Smooth muscle cell (in vitro differentiated cells): Measurements from ENCODE around the gene RPS6KL1. TPM values are rescaled to one million over a fixed set of nuclear protein-coding genes. Genes with fewer than 3 reads are reported as not detected.

Experiments used
- DNase-seq: peaks from one replicate; lab custom pipeline; 2025; ENCODE audit not compliant: unreplicated experiment; lab: John Stamatoyannopoulos, UW
- H2AFZ ChIP-seq: fragments of 200-600 bp; sonication (generic); 2 replicates; pipeline ENCODE4 v1.6.0; 2016; ENCODE audit warnings: antibody characterized with exemption, low read depth, mild to moderate bottlenecking
- H3F3A ChIP-seq: fragments of 200-600 bp; sonication (generic); 2 replicates; pipeline ENCODE4 v1.6.0; 2017; ENCODE audit warnings: antibody characterized with exemption, low read depth
- H3K27ac ChIP-seq: fragments of 200-600 bp; sonication (generic); 2 replicates; pipeline ENCODE4 v1.5.1; 2016; ENCODE audit warnings: low read depth, mild to moderate bottlenecking
- H3K27me3 ChIP-seq: fragments of 200-600 bp; sonication (generic); 2 replicates; pipeline ENCODE4 v1.6.1; 2016; ENCODE audit warnings: low read depth, mild to moderate bottlenecking
- H3K36me3 ChIP-seq: fragments of 200-600 bp; sonication (generic); 2 replicates; pipeline ENCODE4 v1.5.1; 2016; ENCODE audit warnings: low read depth
- H3K4me1 ChIP-seq: fragments of 200-600 bp; sonication (generic); 2 replicates; pipeline ENCODE4 v1.5.1; 2016; ENCODE audit warnings: low read depth
- H3K4me2 ChIP-seq: fragments of 200-600 bp; sonication (generic); 2 replicates; pipeline ENCODE4 v1.6.0; 2016; ENCODE audit warnings: mild to moderate bottlenecking
- H3K4me3 ChIP-seq: fragments of 200-600 bp; sonication (generic); 2 replicates; pipeline ENCODE4 v1.5.1; 2016; ENCODE audit warnings: mild to moderate bottlenecking
- H3K79me2 ChIP-seq: fragments of 200-600 bp; sonication (generic); 2 replicates; pipeline ENCODE4 v1.6.0; 2016; ENCODE audit warnings: low read depth, mild to moderate bottlenecking
- H3K9ac ChIP-seq: fragments of 200-600 bp; sonication (generic); 2 replicates; pipeline ENCODE4 v1.6.0; 2016; ENCODE audit warnings: low read depth
- H3K9me3 ChIP-seq: fragments of 200-600 bp; sonication (generic); replicated peaks from 2 replicates; pipeline ENCODE4 v1.5.1; 2016; ENCODE audit warnings: low read depth
- H4K20me1 ChIP-seq: fragments of 200-600 bp; sonication (generic); 2 replicates; pipeline ENCODE4 v1.6.0; 2016; ENCODE audit warnings: low read depth
- CTCF ChIP-seq: fragments of 200-600 bp; sonication (generic); IDR thresholded peaks from 2 replicates; pipeline ENCODE4 v1.5.1; 2017; ENCODE audit warnings: borderline replicate concordance, mild to moderate bottlenecking, antibody characterized with exemption; ENCODE audit not compliant: insufficient read depth, poor library complexity, severe bottlenecking
- WGBS: methylation state at CpG from one replicate; pipeline ENCODE4 v1.1.7; 2016; ENCODE audit warnings: low lambda C conversion rate; 5-methylcytosine and 5-hydroxymethylcytosine counted together
- polyA plus RNA-seq: library from polyadenylated mRNA; unstranded; fragments of >200 nt; fragmentation: Nextera tagmentation; extraction: Ambion mirVana; gene quantifications from 2 replicates; pipeline ENCODE4 v1.2.1, GENCODE V29; 2016
- total RNA-seq: library from RNA; depleted of rRNA; stranded (reverse); fragments of >200 nt; gene quantifications from 2 replicates; pipeline ENCODE4 v1.2.3, GENCODE V29; 2014

The RPS6KL1 gene
- total and polyA plus RNA-seq, 2 experiments from 2014 or later: not detected

- 70% methylated on average over 5 of the region's 5 CpGs for WGBS
- no peaks in the 10 kb centered on the region for H3F3A ChIP-seq
- no peaks in the 10 kb centered on the region for H3K27me3 ChIP-seq
- DNase-seq: no peak
- H3K36me3 ChIP-seq: no peaks in the 10 kb centered on the region
- H3K79me2 ChIP-seq: no peaks in the 10 kb centered on the region
- H3K27ac ChIP-seq: no peak overlapping the region
- H2AFZ ChIP-seq: no peak overlapping the region
- no peak for TF ChIP-seq CTCF
- no peaks in the 10 kb centered on the region for H4K20me1 ChIP-seq
- H3K4me2 ChIP-seq: no peak overlapping the region
- H3K4me3 ChIP-seq: no peak overlapping the region
- H3K9me3 ChIP-seq: no peaks in the 10 kb centered on the region
- H3K9ac ChIP-seq: no peak overlapping the region
- H3K4me1 ChIP-seq: no peaks in the 10 kb centered on the region
Measured at GRCh38 chr14:74913393-74913910, 9.6 kb downstream of the RPS6KL1 start.

- H3K27me3 ChIP-seq: no peaks in the 10 kb centered on the region
- DNase-seq: no peak
- H3K9ac ChIP-seq: no peak overlapping the region
- no peaks in the 10 kb centered on the region for H3K36me3 ChIP-seq
- H4K20me1 ChIP-seq: no peaks in the 10 kb centered on the region
- H3K4me3 ChIP-seq: no peak overlapping the region
- H3F3A ChIP-seq: no peaks in the 10 kb centered on the region
- no peak for TF ChIP-seq CTCF
- H3K27ac ChIP-seq: no peak overlapping the region
- no peaks in the 10 kb centered on the region for H3K4me1 ChIP-seq
- H3K4me2 ChIP-seq: no peak overlapping the region
- 91% methylated on average over 10 of the region's 10 CpGs for WGBS
- no peak overlapping the region for H2AFZ ChIP-seq
- H3K79me2 ChIP-seq: no peaks in the 10 kb centered on the region
- no peaks in the 10 kb centered on the region for H3K9me3 ChIP-seq
Measured at GRCh38 chr14:74912801-74913200, 10.3 kb downstream of the RPS6KL1 start.

- Histone ChIP-seq H3K4me1 (no peaks in the 10 kb centered on the region), H3K9me3 (no peaks in the 10 kb centered on the region), H3K4me2 (no peak overlapping the region), H3K79me2 (no peaks in the 10 kb centered on the region), H4K20me1 (no peaks in the 10 kb centered on the region), H3K36me3 (no peaks in the 10 kb centered on the region), H3K27ac (no peak overlapping the region), H2AFZ (no peak overlapping the region), H3K9ac (no peak overlapping the region), H3F3A (no peaks in the 10 kb centered on the region), H3K4me3 (no peak overlapping the region), H3K27me3 (no peaks in the 10 kb centered on the region)
- 90% methylated on average over 6 of the region's 6 CpGs for WGBS
- TF ChIP-seq CTCF: no peak
- DNase-seq: no peak
Measured at GRCh38 chr14:74912111-74912510, 10.9 kb downstream of the RPS6KL1 start.

- no peak for DNase-seq
- no peaks in the 10 kb centered on the region for H3K36me3 ChIP-seq
- no peak overlapping the region for H3K27ac ChIP-seq
- no peaks in the 10 kb centered on the region for H3K27me3 ChIP-seq
- no peaks in the 10 kb centered on the region for H3K79me2 ChIP-seq
- H3K9me3 ChIP-seq: no peaks in the 10 kb centered on the region
- 92% methylated on average over 5 of the region's 5 CpGs for WGBS
- no peaks in the 10 kb centered on the region for H3K4me1 ChIP-seq
- no peak overlapping the region for H2AFZ ChIP-seq
- H3K4me2 ChIP-seq: no peak overlapping the region
- H4K20me1 ChIP-seq: no peaks in the 10 kb centered on the region
- H3K4me3 ChIP-seq: no peak overlapping the region
- H3K9ac ChIP-seq: no peak overlapping the region
- TF ChIP-seq CTCF: no peak
- H3F3A ChIP-seq: no peaks in the 10 kb centered on the region
Measured at GRCh38 chr14:74911704-74912103, 11.4 kb downstream of the RPS6KL1 start.
